H9 (cell line): Measurements from ENCODE around the gene ZNF560. TPM values are rescaled to one million over a fixed set of nuclear protein-coding genes. Genes with fewer than 3 reads are reported as not detected.
A peak's percentile ranks its signal among the peaks of the same experiment; 100 is the strongest.

Source experiments
- DNase-seq: peaks from one replicate; pipeline ENCODE4 v3.0.0-alpha.2; 2017
- H2AFZ ChIP-seq: one replicate; pipeline ENCODE4 v1.6.1; 2013; ENCODE audit warnings: mild to moderate bottlenecking, low read length, control low read depth, moderate library complexity
- H2AK5ac ChIP-seq: 2 replicates; pipeline ENCODE4 v1.6.1; 2013; ENCODE audit warnings: low read length, control low read depth, mixed read lengths; ENCODE audit not compliant: insufficient read length
- H2BK120ac ChIP-seq: one replicate; pipeline ENCODE4 v1.6.1; 2013; ENCODE audit warnings: low read depth, mild to moderate bottlenecking, low read length, control low read depth, inconsistent platforms; ENCODE audit not compliant: poor library complexity, severe bottlenecking
- H2BK12ac ChIP-seq: 2 replicates; pipeline ENCODE4 v1.6.1; 2013; ENCODE audit warnings: low read length, control low read depth, mixed read lengths, low read depth; ENCODE audit not compliant: insufficient read length
- H2BK15ac ChIP-seq: 2 replicates; pipeline ENCODE4 v1.6.1; 2013; ENCODE audit warnings: low read depth, low read length, control low read depth
- H2BK20ac ChIP-seq: one replicate; pipeline ENCODE4 v1.6.1; 2013; ENCODE audit warnings: low read depth, mild to moderate bottlenecking, low read length, control low read depth, inconsistent platforms; ENCODE audit not compliant: poor library complexity, severe bottlenecking
- H2BK5ac ChIP-seq: 2 replicates; pipeline ENCODE4 v1.6.1; 2013; ENCODE audit warnings: low read length, control low read depth, mixed read lengths; ENCODE audit not compliant: insufficient read length
- H3K14ac ChIP-seq: 2 replicates; pipeline ENCODE4 v1.6.1; 2013; ENCODE audit warnings: low read length, control low read depth; ENCODE audit not compliant: insufficient read depth
- H3K18ac ChIP-seq: 2 replicates; pipeline ENCODE4 v1.6.1; 2013; ENCODE audit warnings: low read depth, mild to moderate bottlenecking, mixed read lengths, low read length, control low read depth; ENCODE audit not compliant: insufficient read length
- H3K23ac ChIP-seq: 2 replicates; pipeline ENCODE4 v1.6.1; 2013; ENCODE audit warnings: low read length, control low read depth, mixed read lengths, low read depth; ENCODE audit not compliant: insufficient read length
- H3K23me2 ChIP-seq: 2 replicates; pipeline ENCODE4 v1.6.1; 2013; ENCODE audit warnings: low read depth, mild to moderate bottlenecking, mixed read lengths, low read length, control low read depth; ENCODE audit not compliant: insufficient read length, poor library complexity, severe bottlenecking
- H3K27ac ChIP-seq: 2 replicates; pipeline ENCODE4 v1.5.1; 2013; ENCODE audit warnings: low read length, control low read depth, mixed read lengths, low read depth; ENCODE audit not compliant: insufficient read length
- H3K27me3 ChIP-seq: 2 replicates; pipeline ENCODE4 v1.6.1; 2013; ENCODE audit warnings: low read length, control low read depth, inconsistent platforms; ENCODE audit not compliant: insufficient read depth
- H3K4ac ChIP-seq: 2 replicates; pipeline ENCODE4 v1.6.1; 2013; ENCODE audit warnings: low read depth, mild to moderate bottlenecking, control low read depth, inconsistent platforms, low read length, moderate library complexity
- H3K4me1 ChIP-seq: 2 replicates; pipeline ENCODE4 v1.6.1; 2013; ENCODE audit warnings: low read length, control low read depth, inconsistent platforms; ENCODE audit not compliant: insufficient read depth
- H3K4me2 ChIP-seq: 2 replicates; pipeline ENCODE4 v1.6.1; 2013; ENCODE audit warnings: low read length, control low read depth, mixed read lengths; ENCODE audit not compliant: insufficient read length, insufficient read depth
- H3K56ac ChIP-seq: 2 replicates; pipeline ENCODE4 v1.6.1; 2013; ENCODE audit warnings: low read depth, mild to moderate bottlenecking, mixed read lengths, low read length, control low read depth; ENCODE audit not compliant: insufficient read length
- H3K79me1 ChIP-seq: 2 replicates; pipeline ENCODE4 v1.6.1; 2013; ENCODE audit warnings: low read depth, mild to moderate bottlenecking, moderate library complexity, low read length, control low read depth, inconsistent platforms; ENCODE audit not compliant: insufficient read depth, poor library complexity, severe bottlenecking
- H3K79me2 ChIP-seq: 2 replicates; pipeline ENCODE4 v1.6.1; 2013; ENCODE audit warnings: low read length, control low read depth, inconsistent platforms; ENCODE audit not compliant: insufficient read depth
- H3K9ac ChIP-seq: 2 replicates; pipeline ENCODE4 v1.6.1; 2013; ENCODE audit warnings: low read length, control low read depth, mixed read lengths; ENCODE audit not compliant: insufficient read length; ENCODE audit errors: extremely low read depth
- H3K9me3 ChIP-seq: one replicate; pipeline ENCODE4 v1.6.1; 2013; ENCODE audit warnings: low read depth, low read length, inconsistent platforms; ENCODE audit not compliant: control insufficient read depth
- H3T11ph ChIP-seq: one replicate; pipeline ENCODE4 v1.6.1; 2013; ENCODE audit warnings: mild to moderate bottlenecking, low read length, control low read depth, inconsistent platforms
- H4K20me1 ChIP-seq: one replicate; pipeline ENCODE4 v1.6.1; 2013; ENCODE audit not compliant: control insufficient read depth, insufficient read length, insufficient read depth
- H4K5ac ChIP-seq: 2 replicates; pipeline ENCODE4 v1.6.1; 2013; ENCODE audit warnings: low read depth, mild to moderate bottlenecking, mixed read lengths, low read length, control low read depth; ENCODE audit not compliant: insufficient read length
- H4K8ac ChIP-seq: replicated peaks from 2 replicates; pipeline ENCODE4 v1.6.1; 2013; ENCODE audit warnings: low read length, control low read depth, mixed read lengths, low read depth; ENCODE audit not compliant: insufficient read length
- H4K91ac ChIP-seq: 2 replicates; pipeline ENCODE4 v1.6.1; 2013; ENCODE audit warnings: low read depth, mild to moderate bottlenecking, moderate library complexity, mixed read lengths, low read length, control low read depth; ENCODE audit not compliant: insufficient read length
- H3K27ac Mint-ChIP-seq, 3 experiments: 2 replicates in 2 of 3; 3 replicates in 1 of 3; pipeline ENCODE4 v1.8.0; 2020 to 2021; ENCODE audit warnings: mixed read lengths in 3 of 3, mild to moderate bottlenecking in 1 of 3, moderate library complexity in 1 of 3
- H3K27me3 Mint-ChIP-seq: 2 replicates; pipeline ENCODE4 v1.8.0; 2021; ENCODE audit warnings: low read depth, mild to moderate bottlenecking, moderate library complexity, mixed read lengths
- H3K36me3 Mint-ChIP-seq, 3 experiments: 2 replicates in 2 of 3; 3 replicates in 1 of 3; pipeline ENCODE4 v1.8.0; 2020 to 2021; ENCODE audit warnings: low read depth in 3 of 3, mixed read lengths in 3 of 3; ENCODE audit not compliant: insufficient read depth in 1 of 3
- H3K4me1 Mint-ChIP-seq, 2 experiments: 2 replicates each; pipeline ENCODE4 v1.8.0; 2020; ENCODE audit warnings: mixed read lengths in 2 of 2
- H3K4me3 Mint-ChIP-seq, 2 experiments: 2 replicates in 1 of 2; 3 replicates in 1 of 2; pipeline ENCODE4 v1.8.0; 2020 to 2021; ENCODE audit warnings: mild to moderate bottlenecking in 2 of 2, mixed read lengths in 2 of 2, moderate library complexity in 1 of 2
- H3K9me3 Mint-ChIP-seq, 2 experiments: 2 replicates in 1 of 2; 3 replicates in 1 of 2; pipeline ENCODE4 v1.8.0; 2020; ENCODE audit warnings: mild to moderate bottlenecking in 2 of 2, mixed read lengths in 2 of 2, moderate library complexity in 1 of 2
- WGBS: extraction: QIAGEN DNeasy Blood & Tissue Kit; methylation state at CpG from one replicate; pipeline ENCODE4 v1.1.7; 2013; ENCODE audit warnings: missing lambda C conversion rate, low lambda C conversion rate, mixed read lengths; ENCODE audit not compliant: insufficient read length; ENCODE audit errors: extremely low coverage; 5-methylcytosine and 5-hydroxymethylcytosine counted together
- total RNA-seq: library from RNA; stranded (reverse); gene quantifications from 2 replicates; pipeline ENCODE4 v1.2.1, GENCODE V29; 2021
- TF ChIP-seq, protein P1 (sequence below): fragments of 200-600 bp; sonication (generic); conservative IDR thresholded peaks from 3 replicates; pipeline ENCODE4 v1.8.0; 2021; ENCODE audit warnings: antibody characterized with exemption, mild to moderate bottlenecking

The ZNF560 gene
- total RNA-seq, 1 experiment from 2014 or later, result not detected

GRCh38 chr19:9435279-9436268, 62.8 kb downstream of the ZNF560 start, which contains the start of gene ZNF266:
ZNF266 (minus strand) TSS chr19:9435573; CDS start chr19:9420089, 15,484 bp downstream.
- Histone ChIP-seq H3K14ac (peak within 1 kb of the TSS; percentile 95), H4K8ac (peak within 1 kb of the TSS; percentile 71), H3K27ac (no peak within 1 kb of the TSS), H2AFZ (peak within 1 kb of the TSS; percentile 74), H2BK12ac (no peak within 1 kb of the TSS), H3K79me1 (no peaks in the 10 kb centered on the region), H4K5ac (peak within 1 kb of the TSS; percentile 81), H4K20me1 (no peaks in the 10 kb centered on the region), H3T11ph (no peak within 1 kb of the TSS), H2BK15ac (no peak within 1 kb of the TSS), H3K9me3 (no peaks in the 10 kb centered on the region), H3K23ac (no peak within 1 kb of the TSS), H3K56ac (no peak within 1 kb of the TSS), H2BK120ac (peak within 1 kb of the TSS; percentile 0), H3K27me3 (no peaks in the 10 kb centered on the region), H4K91ac (no peak within 1 kb of the TSS), H3K79me2 (no peaks in the 10 kb centered on the region), H2BK20ac (no peak within 1 kb of the TSS), H3K9ac (peak within 1 kb of the TSS; percentile 90), H3K4ac (no peak within 1 kb of the TSS), H3K18ac (peak within 1 kb of the TSS; percentile 91), H3K23me2 (peaks cover 13% of the 10 kb centered on the region), H2BK5ac (no peak within 1 kb of the TSS), H3K4me2 (peak within 1 kb of the TSS; percentile 74), H3K4me1 (no peaks in the 10 kb centered on the region), H2AK5ac (no peak within 1 kb of the TSS)
- Mint-ChIP-seq H3K4me1 (peaks cover 17 to 19% of the 10 kb centered on the region in 2 experiments), H3K4me3 (peak within 1 kb of the TSS; percentile 92 to 98), H3K36me3 (peaks cover 37 to 56% (median 41%) of the 10 kb centered on the region in 3 experiments), H3K27ac (peak within 1 kb of the TSS; percentile 95 to 98 (median 96)), H3K27me3 (peaks cover 3% of the 10 kb centered on the region; the same call in 1 of the 2 replicates), H3K9me3 (peaks cover 25 to 34% of the 10 kb centered on the region in 2 experiments)
- peak; percentile 92 for DNase-seq
- TF ChIP-seq, protein P1, sequence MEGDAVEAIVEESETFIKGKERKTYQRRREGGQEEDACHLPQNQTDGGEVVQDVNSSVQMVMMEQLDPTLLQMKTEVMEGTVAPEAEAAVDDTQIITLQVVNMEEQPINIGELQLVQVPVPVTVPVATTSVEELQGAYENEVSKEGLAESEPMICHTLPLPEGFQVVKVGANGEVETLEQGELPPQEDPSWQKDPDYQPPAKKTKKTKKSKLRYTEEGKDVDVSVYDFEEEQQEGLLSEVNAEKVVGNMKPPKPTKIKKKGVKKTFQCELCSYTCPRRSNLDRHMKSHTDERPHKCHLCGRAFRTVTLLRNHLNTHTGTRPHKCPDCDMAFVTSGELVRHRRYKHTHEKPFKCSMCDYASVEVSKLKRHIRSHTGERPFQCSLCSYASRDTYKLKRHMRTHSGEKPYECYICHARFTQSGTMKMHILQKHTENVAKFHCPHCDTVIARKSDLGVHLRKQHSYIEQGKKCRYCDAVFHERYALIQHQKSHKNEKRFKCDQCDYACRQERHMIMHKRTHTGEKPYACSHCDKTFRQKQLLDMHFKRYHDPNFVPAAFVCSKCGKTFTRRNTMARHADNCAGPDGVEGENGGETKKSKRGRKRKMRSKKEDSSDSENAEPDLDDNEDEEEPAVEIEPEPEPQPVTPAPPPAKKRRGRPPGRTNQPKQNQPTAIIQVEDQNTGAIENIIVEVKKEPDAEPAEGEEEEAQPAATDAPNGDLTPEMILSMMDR, result peak; percentile 56
- no CpG with 5 or more reads among the region's 56 CpGs for WGBS
